ENCODE data around the gene RUNX2.
"Not testable (repeated sequence)": the region's sequence is repeated elsewhere in the genome, so short reads cannot be mapped to it uniquely, and the experiment has no call there.

RUNX2 gene

DNA sequence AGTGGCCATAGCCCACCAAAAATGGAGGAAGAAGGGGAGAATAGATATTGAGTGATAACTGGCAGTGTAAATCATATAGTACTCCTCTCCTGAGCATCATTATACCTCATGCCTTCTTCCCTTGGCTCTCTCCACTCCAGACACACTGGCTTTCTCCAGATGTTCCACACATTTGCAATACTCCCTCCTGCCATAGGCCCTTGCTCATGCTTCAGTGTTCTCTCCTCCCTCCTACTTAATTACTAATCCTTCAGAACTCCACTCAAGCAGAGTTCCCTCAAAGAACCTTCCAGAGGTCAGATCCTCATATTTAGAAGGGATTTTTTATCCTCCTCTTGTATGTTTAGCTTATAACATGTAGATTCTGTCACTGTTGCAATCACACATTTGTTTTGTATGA is 329.1 kb downstream of the RUNX2 start:
- no peak for DNase-seq

GRCh38 chr6:45658400-45658799 is 330.3 kb downstream of the RUNX2 start:
- no peak for DNase-seq

DNA sequence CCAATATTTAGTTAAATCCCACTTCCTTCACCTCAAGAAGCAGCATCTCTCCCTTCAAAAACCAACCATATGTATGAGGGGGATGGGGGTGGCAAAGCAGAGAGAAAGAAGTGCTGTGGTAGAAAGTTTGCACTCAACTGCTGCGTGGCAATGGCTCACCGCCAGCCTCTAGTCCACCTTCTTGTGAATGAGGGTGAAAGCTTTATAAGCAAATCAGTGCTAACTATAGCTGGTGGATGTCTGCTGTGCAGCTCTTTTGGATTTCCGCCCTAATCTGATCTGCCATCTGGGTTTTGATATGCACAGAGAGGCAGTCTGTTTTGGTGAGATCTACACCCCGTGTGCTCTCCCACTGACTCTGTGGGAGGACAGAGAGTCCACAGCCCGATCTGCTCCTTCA is 330.8 kb downstream of the RUNX2 start:
- DNase-seq: peak; percentile 86

- no peak for DNase-seq
Observed at GRCh38 chr6:45661661-45662060, 333.5 kb downstream of the RUNX2 start.

GRCh38 chr6:45663251-45664221 is 335.4 kb downstream of the RUNX2 start:
- no peak for DNase-seq

GRCh38 chr6:45664707-45665106 is 336.6 kb downstream of the RUNX2 start:
- no peak for DNase-seq

- DNase-seq: no peak
Observed at GRCh38 chr6:45665859-45666258, 337.7 kb downstream of the RUNX2 start.

DNA sequence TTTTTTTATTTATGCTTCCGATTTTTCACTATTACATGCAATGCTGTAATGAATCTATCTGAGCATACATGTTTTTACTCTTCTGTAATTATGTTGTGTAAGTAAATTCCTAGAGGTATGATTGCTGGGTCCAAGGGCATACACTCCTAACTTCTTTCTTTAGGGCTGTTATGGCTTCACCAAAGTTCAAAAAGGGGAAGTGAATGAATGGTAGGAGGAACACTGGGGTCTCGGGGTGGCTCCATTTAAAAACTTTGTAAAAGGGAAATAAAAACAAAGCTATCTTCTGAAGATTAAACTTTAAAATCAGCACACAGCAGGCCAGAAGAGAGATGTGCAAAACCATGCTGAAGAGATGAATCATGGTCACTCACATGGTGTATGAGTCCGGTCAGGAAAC is 338.7 kb downstream of the RUNX2 start:
- DNase-seq: no peak

- no peak for DNase-seq
Observed at GRCh38 chr6:45667300-45667699, 339.2 kb downstream of the RUNX2 start.

GRCh38 chr6:45667766-45668165 is 339.6 kb downstream of the RUNX2 start:
- no peak for DNase-seq

DNA sequence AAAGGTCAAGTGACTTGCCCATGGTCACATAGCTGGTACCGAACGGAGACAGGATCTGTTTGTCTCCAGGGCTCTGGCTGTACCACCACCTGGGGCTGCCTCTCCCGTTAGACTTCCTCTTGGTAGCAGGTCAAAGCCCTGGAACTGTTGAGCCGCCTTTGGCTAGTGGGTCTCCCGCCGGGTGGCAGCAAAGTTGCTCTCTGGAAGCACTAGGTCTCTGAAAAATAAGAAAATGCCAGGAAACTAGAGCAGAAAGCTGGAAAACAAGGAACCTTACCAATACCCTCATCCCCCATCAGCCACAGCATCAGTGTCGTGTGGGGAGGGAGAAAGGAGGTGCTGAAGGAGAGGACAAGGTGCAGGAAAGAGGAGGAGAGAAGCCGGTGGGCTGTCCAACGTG is 340.6 kb downstream of the RUNX2 start:
- no peak for DNase-seq

- not testable (repeated sequence) for DNase-seq
Observed at GRCh38 chr6:45673167-45673566, 345.0 kb downstream of the RUNX2 start.

DNA sequence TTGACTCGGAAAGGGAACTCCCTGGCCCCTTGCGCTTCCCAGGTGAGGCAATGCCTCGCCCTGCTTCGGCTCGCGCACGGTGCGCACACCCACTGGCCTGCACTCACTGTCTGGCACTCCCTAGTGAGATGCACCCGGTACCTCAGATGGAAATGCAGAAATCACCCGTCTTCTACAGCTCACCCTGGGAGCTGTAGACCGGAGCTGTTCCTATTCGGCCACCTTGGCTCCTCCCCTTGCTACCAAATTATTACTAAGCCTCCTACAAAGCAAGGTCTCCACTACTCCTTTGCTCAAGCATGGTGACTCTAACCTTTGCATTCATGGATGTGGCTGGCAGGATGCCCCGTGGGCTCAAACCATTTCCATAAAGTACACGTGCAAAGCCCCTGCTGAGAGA is 347.0 kb downstream of the RUNX2 start:
- not testable (repeated sequence) for DNase-seq

GRCh38 chr6:45675634-45676033 is 347.5 kb downstream of the RUNX2 start:
- DNase-seq: no peak

GRCh38 chr6:45676380-45676779 is 348.2 kb downstream of the RUNX2 start:
- no peak for DNase-seq

- peak; percentile 74 for DNase-seq
Observed at GRCh38 chr6:45677381-45678284, 349.5 kb downstream of the RUNX2 start.

GRCh38 chr6:45678285-45678607 is 350.1 kb downstream of the RUNX2 start:
- no peak for DNase-seq

- no peak for DNase-seq
Observed at GRCh38 chr6:45679163-45679562, 351.0 kb downstream of the RUNX2 start.

- DNase-seq: no peak
Observed at GRCh38 chr6:45679631-45680030, 351.5 kb downstream of the RUNX2 start.

- peak; percentile 95 for DNase-seq
Observed at GRCh38 chr6:45681860-45682511, 353.9 kb downstream of the RUNX2 start.

GRCh38 chr6:45684476-45684875 is 356.3 kb downstream of the RUNX2 start:
- DNase-seq: no peak

- no peak for DNase-seq
Observed at GRCh38 chr6:45685076-45685475, 356.9 kb downstream of the RUNX2 start.

- no peak for DNase-seq
Observed at GRCh38 chr6:45686841-45687569, 358.9 kb downstream of the RUNX2 start.
